PC-9 (cell line): ENCODE results near the gene XXYLT1. TPM values are rescaled to one million over a fixed set of nuclear protein-coding genes. Genes with fewer than 3 reads are reported as not detected.

Experiments
- BruUV-seq: library from RNA; stranded (reverse); fragments of 400-500 nt; replicated peaks from 2 replicates; lab custom pipeline; 2021; lab: Mats Ljungman, UMichigan
- CTCF ChIA-PET: fragments of 300-600 bp; sonication (Branson Sonifier 250); formaldehyde crosslinking; loops from one replicate; lab custom pipeline; 2022; ENCODE audit warnings: antibody characterized with exemption; lab: Charles Lee
- POLR2A ChIA-PET: fragments of 300-600 bp; sonication (Branson Sonifier 250); formaldehyde crosslinking; loops from one replicate; lab custom pipeline; 2022; ENCODE audit warnings: antibody characterized with exemption; ENCODE audit not compliant: unreplicated experiment; lab: Charles Lee
- DNase-seq, 2 experiments: peaks; one replicate each; pipeline versions ENCODE4 v3.0.0 to v3.0.0-alpha.2; 2015 to 2022; ENCODE audit warnings: mixed read lengths in 1 of 2
- H2AFZ ChIP-seq: fragments of 200-600 bp; sonication (generic); 2 replicates; pipeline ENCODE4 v1.8.1; 2017; ENCODE audit warnings: antibody characterized with exemption
- H3F3A ChIP-seq: fragments of 200-600 bp; sonication (generic); 2 replicates; pipeline ENCODE4 v1.8.1; 2017; ENCODE audit warnings: antibody characterized with exemption, mild to moderate bottlenecking, low read depth; ENCODE audit not compliant: insufficient read depth
- H3K27ac ChIP-seq: fragments of 200-600 bp; sonication (generic); 2 replicates; pipeline ENCODE4 v1.6.1; 2016; ENCODE audit warnings: mixed run types
- H3K27me3 ChIP-seq: fragments of 200-600 bp; sonication (generic); 2 replicates; pipeline ENCODE4 v1.6.1; 2016; ENCODE audit warnings: low read depth, mixed run types; ENCODE audit not compliant: insufficient read depth
- H3K36me3 ChIP-seq: fragments of 200-600 bp; sonication (generic); 2 replicates; pipeline ENCODE4 v1.6.1; 2016; ENCODE audit warnings: low read depth, mixed run types
- H3K4me1 ChIP-seq: fragments of 200-600 bp; sonication (generic); replicated peaks from 2 replicates; pipeline ENCODE4 v1.6.1; 2016; ENCODE audit warnings: mixed run types; ENCODE audit not compliant: insufficient read depth
- H3K4me2 ChIP-seq: fragments of 200-600 bp; sonication (generic); 2 replicates; pipeline ENCODE4 v1.6.1; 2017; ENCODE audit warnings: mixed run types
- H3K4me3 ChIP-seq: fragments of 200-600 bp; sonication (generic); 2 replicates; pipeline ENCODE4 v1.6.1; 2016; ENCODE audit warnings: mixed run types
- H3K79me2 ChIP-seq: fragments of 200-600 bp; sonication (generic); 2 replicates; pipeline ENCODE4 v1.6.1; 2017; ENCODE audit warnings: low read depth, mixed run types
- H3K9me2 ChIP-seq: fragments of 200-600 bp; sonication (generic); 2 replicates; pipeline ENCODE4 v1.8.1; 2017; ENCODE audit warnings: mild to moderate bottlenecking; ENCODE audit not compliant: insufficient read depth
- H3K9me3 ChIP-seq: fragments of 200-600 bp; sonication (generic); 2 replicates; pipeline ENCODE4 v1.8.1; 2016; ENCODE audit warnings: low read depth; ENCODE audit not compliant: insufficient read depth
- H4K20me1 ChIP-seq: fragments of 200-600 bp; sonication (generic); 2 replicates; pipeline ENCODE4 v1.8.1; 2017; ENCODE audit not compliant: insufficient read depth
- EZH2 ChIP-seq: fragments of 200-600 bp; sonication (generic); IDR thresholded peaks from 2 replicates; pipeline ENCODE4 v1.8.0; 2017; ENCODE audit warnings: antibody characterized with exemption, low read depth
- intact Hi-C: fragments of 100-400 bp; cut with micrococcal nuclease; formaldehyde crosslinking; loops from one replicate; pipeline ENCODE4 v1.10.0; 2022; ENCODE audit not compliant: unreplicated experiment
- total RNA-seq: library from RNA; stranded (reverse); gene quantifications from 2 replicates; pipeline ENCODE4 v1.2.3, GENCODE V29; 2021
- TF ChIP-seq, protein P1 (sequence below): fragments of 200-600 bp; sonication (generic); conservative IDR thresholded peaks from 2 replicates; pipeline ENCODE4 v1.6.1; 2017; ENCODE audit warnings: mixed run types, antibody characterized with exemption, mild to moderate bottlenecking, moderate library complexity

Gene XXYLT1
- total RNA-seq, 1 experiment from 2014 or later = 13.3 TPM

DNA sequence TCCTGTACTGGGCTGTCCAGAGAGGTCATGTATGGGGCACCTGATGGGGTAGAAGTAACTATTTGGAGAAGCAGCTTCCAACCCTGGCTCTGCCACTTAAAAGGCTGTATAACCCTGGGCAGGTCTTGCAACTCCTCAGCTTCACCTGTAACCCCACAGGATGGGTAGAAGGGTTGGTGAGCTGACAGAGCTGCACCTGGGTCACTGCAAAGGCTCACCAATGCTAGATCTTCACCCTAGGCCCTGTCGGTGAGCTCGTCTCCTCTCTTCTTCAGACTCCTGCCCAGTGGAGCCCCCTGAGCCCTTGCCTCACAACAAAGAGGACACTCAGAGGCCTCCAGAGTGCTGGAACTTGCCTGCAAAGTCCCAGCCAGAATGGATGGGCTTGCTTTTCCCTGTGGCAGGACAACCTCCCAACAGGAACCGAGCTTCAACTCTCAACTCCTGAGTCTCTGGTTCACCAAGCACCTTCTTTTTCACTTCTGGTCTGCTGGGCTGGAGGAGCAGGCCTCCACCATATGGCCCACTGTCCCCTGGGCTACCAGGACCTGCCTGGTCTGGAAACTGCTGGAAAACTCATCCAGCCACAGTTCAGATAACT lies 45.9 kb downstream of the XXYLT1 start:
- Histone ChIP-seq H3K4me3 (no peak overlapping the region), H3K79me2 (no peaks in the 10 kb centered on the region), H3K9me2 (no peaks in the 10 kb centered on the region), H3F3A (no peaks in the 10 kb centered on the region; the same call in 1 of the 2 replicates), H2AFZ (no peak overlapping the region), H3K4me2 (no peak overlapping the region), H3K36me3 (no peaks in the 10 kb centered on the region), H3K27ac (no peak overlapping the region), H4K20me1 (no peaks in the 10 kb centered on the region), H3K4me1 (no peaks in the 10 kb centered on the region), H3K27me3 (no peaks in the 10 kb centered on the region), H3K9me3 (no peaks in the 10 kb centered on the region)
- no TSS peak for BruUV-seq
- intact Hi-C loops = no loop called here
- ChIA-PET CTCF (no interaction called here), POLR2A (no interaction called here)
- DNase-seq = no peak
- TF ChIP-seq EZH2 = no peak
- TF ChIP-seq, protein P1, sequence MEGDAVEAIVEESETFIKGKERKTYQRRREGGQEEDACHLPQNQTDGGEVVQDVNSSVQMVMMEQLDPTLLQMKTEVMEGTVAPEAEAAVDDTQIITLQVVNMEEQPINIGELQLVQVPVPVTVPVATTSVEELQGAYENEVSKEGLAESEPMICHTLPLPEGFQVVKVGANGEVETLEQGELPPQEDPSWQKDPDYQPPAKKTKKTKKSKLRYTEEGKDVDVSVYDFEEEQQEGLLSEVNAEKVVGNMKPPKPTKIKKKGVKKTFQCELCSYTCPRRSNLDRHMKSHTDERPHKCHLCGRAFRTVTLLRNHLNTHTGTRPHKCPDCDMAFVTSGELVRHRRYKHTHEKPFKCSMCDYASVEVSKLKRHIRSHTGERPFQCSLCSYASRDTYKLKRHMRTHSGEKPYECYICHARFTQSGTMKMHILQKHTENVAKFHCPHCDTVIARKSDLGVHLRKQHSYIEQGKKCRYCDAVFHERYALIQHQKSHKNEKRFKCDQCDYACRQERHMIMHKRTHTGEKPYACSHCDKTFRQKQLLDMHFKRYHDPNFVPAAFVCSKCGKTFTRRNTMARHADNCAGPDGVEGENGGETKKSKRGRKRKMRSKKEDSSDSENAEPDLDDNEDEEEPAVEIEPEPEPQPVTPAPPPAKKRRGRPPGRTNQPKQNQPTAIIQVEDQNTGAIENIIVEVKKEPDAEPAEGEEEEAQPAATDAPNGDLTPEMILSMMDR = no peak

DNA sequence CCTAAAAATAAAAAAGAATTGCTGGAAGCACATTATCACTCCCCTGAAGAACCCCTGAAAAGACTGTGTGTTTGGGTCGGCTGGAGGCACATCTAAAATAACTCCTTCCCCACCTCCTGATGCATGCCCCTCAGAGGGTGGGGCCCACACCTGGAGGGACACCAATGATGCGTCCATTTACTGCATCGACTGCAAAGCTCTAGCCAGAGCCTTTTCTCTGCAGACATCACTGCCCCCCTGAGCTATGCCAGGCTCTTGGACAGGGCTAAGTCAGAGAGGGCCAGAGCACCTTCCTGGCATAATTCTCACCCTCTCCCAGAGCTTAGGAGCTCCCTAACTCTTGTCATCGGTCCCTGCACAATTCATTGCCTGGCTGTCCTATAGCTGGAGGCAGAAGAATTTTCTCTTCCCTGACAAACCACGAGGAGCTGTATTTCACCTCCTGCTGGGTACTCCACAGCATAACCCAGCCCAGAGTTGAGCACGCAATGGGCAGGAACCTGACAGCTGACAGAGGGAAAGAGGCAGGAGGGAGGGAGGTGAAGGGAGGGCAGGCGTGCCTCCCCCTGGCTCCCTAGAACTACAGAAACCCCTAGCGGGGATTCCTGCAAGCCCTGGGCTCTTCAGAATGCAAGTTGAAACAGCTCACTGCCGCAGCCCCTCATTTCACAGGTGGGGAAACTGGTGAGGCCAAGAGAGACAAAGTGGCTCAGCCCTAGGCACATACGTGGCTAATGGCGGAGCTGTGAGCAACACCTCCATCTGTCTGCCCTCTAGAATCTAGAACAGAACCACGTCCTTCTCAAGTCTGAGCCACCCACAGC lies 46.6 kb downstream of the XXYLT1 start:
- TF ChIP-seq, protein P1 = no peak
- no peak for TF ChIP-seq EZH2
- H4K20me1 ChIP-seq = no peaks in the 10 kb centered on the region
- no peak overlapping the region for H3K27ac ChIP-seq
- H3K79me2 ChIP-seq = no peaks in the 10 kb centered on the region
- BruUV-seq = no TSS peak
- no peak overlapping the region for H3K4me3 ChIP-seq
- H3K4me2 ChIP-seq = no peak overlapping the region
- CTCF ChIA-PET = no interaction called here
- POLR2A ChIA-PET = no interaction called here
- H3K9me3 ChIP-seq = no peaks in the 10 kb centered on the region
- no peaks in the 10 kb centered on the region; the same call in 1 of the 2 replicates for H3F3A ChIP-seq
- intact Hi-C loops = no loop called here
- no peaks in the 10 kb centered on the region for H3K27me3 ChIP-seq
- H2AFZ ChIP-seq = no peak overlapping the region
- no peak for DNase-seq
- no peaks in the 10 kb centered on the region for H3K9me2 ChIP-seq
- H3K36me3 ChIP-seq = no peaks in the 10 kb centered on the region
- H3K4me1 ChIP-seq = no peaks in the 10 kb centered on the region

DNA sequence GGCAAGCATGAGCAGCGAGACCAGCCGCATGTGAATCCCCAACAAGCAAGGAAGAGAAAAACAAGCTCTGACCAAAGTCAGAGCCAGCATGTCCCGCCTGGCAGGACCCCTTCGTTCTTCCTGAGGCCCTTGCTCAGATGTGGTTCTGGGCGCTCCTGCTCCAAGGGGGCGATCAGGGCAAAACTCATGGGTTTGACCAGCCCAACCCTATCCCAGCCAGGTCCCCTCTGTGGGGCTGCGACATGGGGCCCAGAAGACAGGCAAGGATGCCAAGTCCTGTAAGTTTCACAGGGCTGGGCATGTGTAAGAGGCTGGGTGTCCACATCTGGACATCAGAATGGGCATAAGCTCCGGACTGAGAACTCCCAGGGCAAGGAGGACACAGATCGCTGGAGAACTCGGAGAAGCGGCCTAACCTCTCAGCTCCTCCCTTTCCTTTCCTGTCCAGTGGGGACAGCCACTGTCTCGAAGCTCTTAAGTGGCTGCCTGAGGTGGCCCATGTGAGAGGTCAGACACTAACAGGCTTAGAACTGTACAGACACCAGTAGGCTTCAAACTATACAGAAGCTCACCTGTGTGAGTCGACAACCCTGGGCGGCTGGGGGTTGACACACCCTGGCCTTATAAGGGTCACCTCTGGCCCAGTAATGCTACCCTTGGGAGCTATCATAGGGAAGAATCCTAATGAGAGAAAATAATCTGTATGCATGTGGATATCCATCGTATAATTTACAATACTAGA lies 48.9 kb downstream of the XXYLT1 start:
- no TSS peak for BruUV-seq
- Histone ChIP-seq H4K20me1 (no peaks in the 10 kb centered on the region), H3K79me2 (no peaks in the 10 kb centered on the region), H3K4me3 (no peak overlapping the region), H3K36me3 (no peaks in the 10 kb centered on the region), H3F3A (no peaks in the 10 kb centered on the region; the same call in 1 of the 2 replicates), H2AFZ (no peak overlapping the region), H3K27me3 (no peaks in the 10 kb centered on the region), H3K9me3 (no peaks in the 10 kb centered on the region), H3K4me2 (no peak overlapping the region), H3K27ac (no peak overlapping the region), H3K4me1 (no peaks in the 10 kb centered on the region), H3K9me2 (no peaks in the 10 kb centered on the region)
- ChIA-PET CTCF (interaction anchor here (0.6 kb wide), 1 partner anchor 44 kb away, joined by 5 read pairs; no protein-coding TSS in a partner anchor), POLR2A (no interaction called here)
- no peak for DNase-seq
- intact Hi-C loops = no loop called here
- no peak for TF ChIP-seq EZH2
- TF ChIP-seq, protein P1 = no peak
